Natural killer cell (primary cell): Measurements from ENCODE around the gene OTP. TPM values are rescaled to one million over a fixed set of nuclear protein-coding genes. Genes with fewer than 3 reads are reported as not detected.

ENCODE experiments used
- ATAC-seq, 3 donors: fragments of 150-1000 bp in 2 of 3; fragments of 200-7000 bp in 1 of 3; cut with Tn5 transposase; 1 replicate in 1 of 3; 2 replicates in 2 of 3; pipeline ENCODE4 v1.10.0; 2021; ENCODE audit warnings: mild to moderate bottlenecking in 2 of 3, moderate library complexity in 2 of 3
- DNase-seq, 2 donors: peaks; one replicate each; pipeline versions ENCODE4 v3.0.0 to v3.0.0-alpha.2; 2013 to 2021; ENCODE audit warnings: mixed read lengths in 1 of 2
- H3K27ac ChIP-seq: one replicate; pipeline ENCODE4 v1.5.1; 2013; ENCODE audit warnings: mild to moderate bottlenecking, low read length
- H3K27me3 ChIP-seq: one replicate; pipeline ENCODE4 v1.6.1; 2013; ENCODE audit warnings: low read length; ENCODE audit not compliant: control insufficient read depth, insufficient read depth
- H3K36me3 ChIP-seq: one replicate; pipeline ENCODE4 v1.6.1; 2013; ENCODE audit warnings: low read length; ENCODE audit not compliant: control insufficient read depth, insufficient read depth
- H3K4me1 ChIP-seq: one replicate; pipeline ENCODE4 v1.6.1; 2013; ENCODE audit warnings: low read length; ENCODE audit not compliant: control insufficient read depth, insufficient read depth
- H3K4me3 ChIP-seq: one replicate; pipeline ENCODE4 v1.5.1; 2013; ENCODE audit warnings: low read length
- H3K9me3 ChIP-seq: one replicate; pipeline ENCODE4 v1.6.1; 2013; ENCODE audit warnings: low read length; ENCODE audit not compliant: control insufficient read depth, insufficient read depth
- H3K27ac Mint-ChIP-seq, 2 donors: one replicate each; pipeline ENCODE4 v1.8.0; 2022; ENCODE audit warnings: mild to moderate bottlenecking in 2 of 2, mixed read lengths in 2 of 2, moderate library complexity in 1 of 2
- H3K27me3 Mint-ChIP-seq, 2 donors: one replicate each; pipeline ENCODE4 v1.8.0; 2022; ENCODE audit warnings: low read depth in 2 of 2, mixed read lengths in 2 of 2
- H3K36me3 Mint-ChIP-seq: one replicate; pipeline ENCODE4 v1.8.0; 2022; ENCODE audit warnings: mixed read lengths
- H3K4me1 Mint-ChIP-seq, 2 donors: one replicate each; pipeline ENCODE4 v1.8.0; 2022; ENCODE audit warnings: mixed read lengths in 2 of 2
- H3K4me3 Mint-ChIP-seq: one replicate; pipeline ENCODE4 v1.8.0; 2022; ENCODE audit warnings: mild to moderate bottlenecking, moderate library complexity, mixed read lengths
- H3K9me3 Mint-ChIP-seq, 2 donors: one replicate each; pipeline ENCODE4 v1.8.0; 2022; ENCODE audit warnings: mixed read lengths in 2 of 2
- WGBS: methylation state at CpG from one replicate; pipeline ENCODE4 v1.1.7; 2013; ENCODE audit warnings: missing lambda C conversion rate; ENCODE audit not compliant: insufficient coverage; 5-methylcytosine and 5-hydroxymethylcytosine counted together
- intact Hi-C: fragments of 100-400 bp; cut with micrococcal nuclease; formaldehyde crosslinking; loops from one replicate; pipeline ENCODE4 v1.14.2; 2022
- total RNA-seq, 4 donors: library from RNA; stranded (reverse); fragments of 120-200 nt in 1 of 4; gene quantifications; one replicate each; pipeline versions ENCODE4 v1.2.3 to v1.2.4, GENCODE V29; 2013 to 2022
- TF ChIP-seq, protein P1 (sequence below): fragments of 200-600 bp; IDR thresholded peaks from one replicate; pipeline ENCODE4 v1.8.0; 2022; ENCODE audit warnings: antibody characterized with exemption

The OTP gene
- total RNA-seq, 3 donors from 2014 or later (not counting 1 experiment from before 2014, with no cell fraction given), result not detected

- H3K4me3 ChIP-seq, result peak overlapping the region; percentile 25
- no peaks in the 10 kb centered on the region for H3K36me3 ChIP-seq
- TF ChIP-seq, protein P1, sequence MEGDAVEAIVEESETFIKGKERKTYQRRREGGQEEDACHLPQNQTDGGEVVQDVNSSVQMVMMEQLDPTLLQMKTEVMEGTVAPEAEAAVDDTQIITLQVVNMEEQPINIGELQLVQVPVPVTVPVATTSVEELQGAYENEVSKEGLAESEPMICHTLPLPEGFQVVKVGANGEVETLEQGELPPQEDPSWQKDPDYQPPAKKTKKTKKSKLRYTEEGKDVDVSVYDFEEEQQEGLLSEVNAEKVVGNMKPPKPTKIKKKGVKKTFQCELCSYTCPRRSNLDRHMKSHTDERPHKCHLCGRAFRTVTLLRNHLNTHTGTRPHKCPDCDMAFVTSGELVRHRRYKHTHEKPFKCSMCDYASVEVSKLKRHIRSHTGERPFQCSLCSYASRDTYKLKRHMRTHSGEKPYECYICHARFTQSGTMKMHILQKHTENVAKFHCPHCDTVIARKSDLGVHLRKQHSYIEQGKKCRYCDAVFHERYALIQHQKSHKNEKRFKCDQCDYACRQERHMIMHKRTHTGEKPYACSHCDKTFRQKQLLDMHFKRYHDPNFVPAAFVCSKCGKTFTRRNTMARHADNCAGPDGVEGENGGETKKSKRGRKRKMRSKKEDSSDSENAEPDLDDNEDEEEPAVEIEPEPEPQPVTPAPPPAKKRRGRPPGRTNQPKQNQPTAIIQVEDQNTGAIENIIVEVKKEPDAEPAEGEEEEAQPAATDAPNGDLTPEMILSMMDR, result no peak
- peak overlapping the region; percentile 71 for H3K4me3 Mint-ChIP-seq
- 1% methylated on average over 65 of the region's 65 CpGs for WGBS
- H3K27me3 Mint-ChIP-seq, result peaks cover 58 to 62% of the 10 kb centered on the region in 2 donors
- peaks cover 12% of the 10 kb centered on the region for H3K36me3 Mint-ChIP-seq
- intact Hi-C loops, result no loop called here
- H3K27me3 ChIP-seq, result peaks cover 67% of the 10 kb centered on the region
- H3K9me3 ChIP-seq, result peaks cover 13% of the 10 kb centered on the region
- DNase-seq (peak in 1 of 2 donors; percentile 50), ATAC-seq (peak; percentile 55 to 79 (median 73))
- H3K9me3 Mint-ChIP-seq, result peaks cover 2 to 6% of the 10 kb centered on the region in 2 donors
- peaks cover 15 to 25% of the 10 kb centered on the region in 2 donors for H3K4me1 Mint-ChIP-seq
- no peak overlapping the region for H3K27ac ChIP-seq
- H3K27ac Mint-ChIP-seq, result no peak overlapping the region
- H3K4me1 ChIP-seq, result peaks cover 21% of the 10 kb centered on the region
These were observed 8.3 kb downstream of the OTP start for GRCh38 chr5:77630114-77630680.

GRCh38 chr5:77629509-77630113, 8.9 kb downstream of the OTP start:
- peaks cover 2 to 6% of the 10 kb centered on the region in 2 donors for H3K9me3 Mint-ChIP-seq
- no peak overlapping the region for H3K27ac Mint-ChIP-seq
- Histone ChIP-seq H3K4me3 (no peak overlapping the region), H3K27me3 (peaks cover 65% of the 10 kb centered on the region), H3K4me1 (peaks cover 21% of the 10 kb centered on the region), H3K36me3 (no peaks in the 10 kb centered on the region), H3K27ac (no peak overlapping the region), H3K9me3 (peaks cover 13% of the 10 kb centered on the region)
- TF ChIP-seq, protein P1, result no peak
- H3K4me3 Mint-ChIP-seq, result peak overlapping the region; percentile 67
- peak in 1 of 2 donors; percentile 27 for DNase-seq
- intact Hi-C loops, result no loop called here
- peaks cover 62% of the 10 kb centered on the region in 2 donors for H3K27me3 Mint-ChIP-seq
- H3K36me3 Mint-ChIP-seq, result peaks cover 12% of the 10 kb centered on the region
- 6% methylated on average over 52 of the region's 52 CpGs for WGBS
- peaks cover 15 to 25% of the 10 kb centered on the region in 2 donors for H3K4me1 Mint-ChIP-seq
- no peak for ATAC-seq

DNA sequence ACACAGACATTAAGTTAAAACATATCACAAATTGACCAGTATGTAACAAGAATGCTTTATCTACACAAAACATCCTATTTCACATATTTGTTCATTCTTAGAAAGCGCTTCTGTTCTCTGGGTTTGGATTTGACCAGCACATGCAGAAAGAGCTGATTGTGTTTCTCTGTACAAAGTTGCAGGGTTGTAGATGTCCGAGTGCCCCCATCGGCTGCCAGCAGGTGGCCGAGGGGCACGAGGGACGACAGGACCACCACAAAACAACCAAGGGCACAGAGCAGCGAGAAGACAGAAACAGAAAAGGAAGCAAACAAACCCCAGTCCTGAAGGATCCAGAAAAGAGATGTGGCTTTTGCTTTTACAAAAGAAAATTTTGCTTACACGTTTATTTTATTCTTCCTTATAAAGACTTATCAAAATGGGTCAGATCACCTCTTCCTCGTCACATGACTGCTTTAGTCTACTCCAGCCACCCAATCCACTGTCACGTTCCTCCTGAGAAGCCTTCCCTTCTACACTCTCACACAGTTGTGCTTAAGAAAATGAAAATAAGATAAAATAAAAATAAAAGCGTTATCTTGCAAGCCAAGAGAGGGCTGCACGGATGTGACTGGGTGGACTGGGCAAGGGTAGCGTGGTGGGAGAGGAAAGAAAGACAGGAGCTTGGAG, 9.5 kb downstream of the OTP start:
- H3K27me3 ChIP-seq, result peaks cover 60% of the 10 kb centered on the region
- H3K27ac Mint-ChIP-seq, result no peak overlapping the region
- DNase-seq (no peak), ATAC-seq (no peak)
- H3K36me3 ChIP-seq, result no peaks in the 10 kb centered on the region
- peaks cover 62 to 69% of the 10 kb centered on the region in 2 donors for H3K27me3 Mint-ChIP-seq
- peaks cover 12% of the 10 kb centered on the region for H3K36me3 Mint-ChIP-seq
- H3K27ac ChIP-seq, result no peak overlapping the region
- intact Hi-C loops, result no loop called here
- H3K4me3 Mint-ChIP-seq, result peak overlapping the region; percentile 67
- 16% methylated on average over 12 of the region's 13 CpGs for WGBS
- H3K4me3 ChIP-seq, result no peak overlapping the region
- TF ChIP-seq, protein P1, result no peak
- H3K9me3 Mint-ChIP-seq, result peaks cover 2 to 6% of the 10 kb centered on the region in 2 donors
- H3K4me1 Mint-ChIP-seq, result peaks cover 15 to 25% of the 10 kb centered on the region in 2 donors
- H3K9me3 ChIP-seq, result peaks cover 13% of the 10 kb centered on the region
- peaks cover 21% of the 10 kb centered on the region for H3K4me1 ChIP-seq
